ENCODE results near the gene HINT2.

DNA sequence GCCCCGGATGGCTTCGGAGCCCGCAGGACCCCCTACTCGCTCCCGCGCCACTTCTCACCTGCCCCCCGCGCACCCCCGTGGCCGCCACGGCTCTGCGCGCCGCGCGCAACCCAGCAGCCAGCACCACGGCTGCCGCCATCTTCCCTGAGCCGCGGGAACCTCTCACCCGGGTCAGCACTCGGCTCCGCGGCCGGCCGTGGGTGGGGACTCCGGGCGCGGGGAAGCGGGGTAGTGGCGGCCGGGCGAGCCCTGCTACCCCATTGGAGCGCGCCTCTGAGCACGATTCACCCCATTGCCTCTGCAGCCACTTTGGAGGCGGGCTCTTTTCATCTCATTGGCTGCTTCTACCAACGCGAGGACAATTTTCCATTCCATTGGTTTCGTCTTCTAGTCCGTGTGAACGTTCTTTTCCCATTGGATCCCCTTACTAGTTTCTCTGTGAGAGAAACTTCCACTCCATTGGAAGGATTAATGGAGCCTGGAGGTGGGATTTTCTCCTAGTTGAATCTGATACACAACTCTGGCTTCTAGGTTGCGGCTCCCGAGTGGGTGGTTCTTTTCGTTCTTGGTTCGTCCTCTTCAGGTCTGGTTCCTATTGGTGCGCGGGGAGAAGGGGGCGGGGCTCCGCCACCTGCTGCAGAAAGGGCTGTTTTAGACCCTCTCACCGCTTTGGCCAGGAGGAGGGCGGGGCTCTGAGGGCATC is at the start of gene HINT2:
- TF ChIP-seq, protein P1, sequence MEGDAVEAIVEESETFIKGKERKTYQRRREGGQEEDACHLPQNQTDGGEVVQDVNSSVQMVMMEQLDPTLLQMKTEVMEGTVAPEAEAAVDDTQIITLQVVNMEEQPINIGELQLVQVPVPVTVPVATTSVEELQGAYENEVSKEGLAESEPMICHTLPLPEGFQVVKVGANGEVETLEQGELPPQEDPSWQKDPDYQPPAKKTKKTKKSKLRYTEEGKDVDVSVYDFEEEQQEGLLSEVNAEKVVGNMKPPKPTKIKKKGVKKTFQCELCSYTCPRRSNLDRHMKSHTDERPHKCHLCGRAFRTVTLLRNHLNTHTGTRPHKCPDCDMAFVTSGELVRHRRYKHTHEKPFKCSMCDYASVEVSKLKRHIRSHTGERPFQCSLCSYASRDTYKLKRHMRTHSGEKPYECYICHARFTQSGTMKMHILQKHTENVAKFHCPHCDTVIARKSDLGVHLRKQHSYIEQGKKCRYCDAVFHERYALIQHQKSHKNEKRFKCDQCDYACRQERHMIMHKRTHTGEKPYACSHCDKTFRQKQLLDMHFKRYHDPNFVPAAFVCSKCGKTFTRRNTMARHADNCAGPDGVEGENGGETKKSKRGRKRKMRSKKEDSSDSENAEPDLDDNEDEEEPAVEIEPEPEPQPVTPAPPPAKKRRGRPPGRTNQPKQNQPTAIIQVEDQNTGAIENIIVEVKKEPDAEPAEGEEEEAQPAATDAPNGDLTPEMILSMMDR (IDR thresholded peaks at IDR 0.05), result no peak
- TF ChIP-seq EZH2 (IDR thresholded peaks at IDR 0.05), result no peak
